DLD1 (cell line): ENCODE data around the gene SOX4.

Experiments used
- in situ Hi-C: cut with HindIII; loops from 2 replicates; pipeline ENCODE4 v1.10.0; 2017; ENCODE audit warnings: low sequenced_read_pairs

SOX4 gene

DNA sequence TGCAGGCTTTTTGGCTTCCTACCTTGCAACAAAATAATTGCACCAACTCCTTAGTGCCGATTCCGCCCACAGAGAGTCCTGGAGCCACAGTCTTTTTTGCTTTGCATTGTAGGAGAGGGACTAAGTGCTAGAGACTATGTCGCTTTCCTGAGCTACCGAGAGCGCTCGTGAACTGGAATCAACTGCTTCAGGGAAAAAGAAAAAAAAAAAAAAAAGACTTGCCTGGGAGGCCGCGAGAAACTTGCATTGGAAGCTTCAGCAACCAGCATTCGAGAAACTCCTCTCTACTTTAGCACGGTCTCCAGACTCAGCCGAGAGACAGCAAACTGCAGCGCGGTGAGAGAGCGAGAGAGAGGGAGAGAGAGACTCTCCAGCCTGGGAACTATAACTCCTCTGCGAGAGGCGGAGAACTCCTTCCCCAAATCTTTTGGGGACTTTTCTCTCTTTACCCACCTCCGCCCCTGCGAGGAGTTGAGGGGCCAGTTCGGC is 420 bp downstream of the SOX4 start:
- in situ Hi-C loops: no loop called here

DNA sequence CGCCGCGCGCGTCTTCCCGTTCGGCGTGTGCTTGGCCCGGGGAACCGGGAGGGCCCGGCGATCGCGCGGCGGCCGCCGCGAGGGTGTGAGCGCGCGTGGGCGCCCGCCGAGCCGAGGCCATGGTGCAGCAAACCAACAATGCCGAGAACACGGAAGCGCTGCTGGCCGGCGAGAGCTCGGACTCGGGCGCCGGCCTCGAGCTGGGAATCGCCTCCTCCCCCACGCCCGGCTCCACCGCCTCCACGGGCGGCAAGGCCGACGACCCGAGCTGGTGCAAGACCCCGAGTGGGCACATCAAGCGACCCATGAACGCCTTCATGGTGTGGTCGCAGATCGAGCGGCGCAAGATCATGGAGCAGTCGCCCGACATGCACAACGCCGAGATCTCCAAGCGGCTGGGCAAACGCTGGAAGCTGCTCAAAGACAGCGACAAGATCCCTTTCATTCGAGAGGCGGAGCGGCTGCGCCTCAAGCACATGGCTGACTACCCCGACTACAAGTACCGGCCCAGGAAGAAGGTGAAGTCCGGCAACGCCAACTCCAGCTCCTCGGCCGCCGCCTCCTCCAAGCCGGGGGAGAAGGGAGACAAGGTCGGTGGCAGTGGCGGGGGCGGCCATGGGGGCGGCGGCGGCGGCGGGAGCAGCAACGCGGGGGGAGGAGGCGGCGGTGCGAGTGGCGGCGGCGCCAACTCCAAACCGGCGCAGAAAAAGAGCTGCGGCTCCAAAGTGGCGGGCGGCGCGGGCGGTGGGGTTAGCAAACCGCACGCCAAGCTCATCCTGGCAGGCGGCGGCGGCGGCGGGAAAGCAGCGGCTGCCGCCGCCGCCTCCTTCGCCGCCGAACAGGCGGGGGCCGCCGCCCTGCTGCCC is 1.1 kb downstream of the SOX4 start:
- in situ Hi-C loops: no loop called here

DNA sequence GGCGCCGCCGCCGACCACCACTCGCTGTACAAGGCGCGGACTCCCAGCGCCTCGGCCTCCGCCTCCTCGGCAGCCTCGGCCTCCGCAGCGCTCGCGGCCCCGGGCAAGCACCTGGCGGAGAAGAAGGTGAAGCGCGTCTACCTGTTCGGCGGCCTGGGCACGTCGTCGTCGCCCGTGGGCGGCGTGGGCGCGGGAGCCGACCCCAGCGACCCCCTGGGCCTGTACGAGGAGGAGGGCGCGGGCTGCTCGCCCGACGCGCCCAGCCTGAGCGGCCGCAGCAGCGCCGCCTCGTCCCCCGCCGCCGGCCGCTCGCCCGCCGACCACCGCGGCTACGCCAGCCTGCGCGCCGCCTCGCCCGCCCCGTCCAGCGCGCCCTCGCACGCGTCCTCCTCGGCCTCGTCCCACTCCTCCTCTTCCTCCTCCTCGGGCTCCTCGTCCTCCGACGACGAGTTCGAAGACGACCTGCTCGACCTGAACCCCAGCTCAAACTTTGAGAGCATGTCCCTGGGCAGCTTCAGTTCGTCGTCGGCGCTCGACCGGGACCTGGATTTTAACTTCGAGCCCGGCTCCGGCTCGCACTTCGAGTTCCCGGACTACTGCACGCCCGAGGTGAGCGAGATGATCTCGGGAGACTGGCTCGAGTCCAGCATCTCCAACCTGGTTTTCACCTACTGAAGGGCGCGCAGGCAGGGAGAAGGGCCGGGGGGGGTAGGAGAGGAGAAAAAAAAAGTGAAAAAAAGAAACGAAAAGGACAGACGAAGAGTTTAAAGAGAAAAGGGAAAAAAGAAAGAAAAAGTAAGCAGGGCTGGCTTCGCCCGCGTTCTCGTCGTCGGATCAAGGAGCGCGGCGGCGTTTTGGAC is 2.0 kb downstream of the SOX4 start:
- in situ Hi-C loops: no loop called here

DNA sequence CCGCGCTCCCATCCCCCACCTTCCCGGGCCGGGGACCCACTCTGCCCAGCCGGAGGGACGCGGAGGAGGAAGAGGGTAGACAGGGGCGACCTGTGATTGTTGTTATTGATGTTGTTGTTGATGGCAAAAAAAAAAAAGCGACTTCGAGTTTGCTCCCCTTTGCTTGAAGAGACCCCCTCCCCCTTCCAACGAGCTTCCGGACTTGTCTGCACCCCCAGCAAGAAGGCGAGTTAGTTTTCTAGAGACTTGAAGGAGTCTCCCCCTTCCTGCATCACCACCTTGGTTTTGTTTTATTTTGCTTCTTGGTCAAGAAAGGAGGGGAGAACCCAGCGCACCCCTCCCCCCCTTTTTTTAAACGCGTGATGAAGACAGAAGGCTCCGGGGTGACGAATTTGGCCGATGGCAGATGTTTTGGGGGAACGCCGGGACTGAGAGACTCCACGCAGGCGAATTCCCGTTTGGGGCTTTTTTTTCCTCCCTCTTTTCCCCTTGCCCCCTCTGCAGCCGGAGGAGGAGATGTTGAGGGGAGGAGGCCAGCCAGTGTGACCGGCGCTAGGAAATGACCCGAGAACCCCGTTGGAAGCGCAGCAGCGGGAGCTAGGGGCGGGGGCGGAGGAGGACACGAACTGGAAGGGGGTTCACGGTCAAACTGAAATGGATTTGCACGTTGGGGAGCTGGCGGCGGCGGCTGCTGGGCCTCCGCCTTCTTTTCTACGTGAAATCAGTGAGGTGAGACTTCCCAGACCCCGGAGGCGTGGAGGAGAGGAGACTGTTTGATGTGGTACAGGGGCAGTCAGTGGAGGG is 2.8 kb downstream of the SOX4 start:
- in situ Hi-C loops: no loop called here

DNA sequence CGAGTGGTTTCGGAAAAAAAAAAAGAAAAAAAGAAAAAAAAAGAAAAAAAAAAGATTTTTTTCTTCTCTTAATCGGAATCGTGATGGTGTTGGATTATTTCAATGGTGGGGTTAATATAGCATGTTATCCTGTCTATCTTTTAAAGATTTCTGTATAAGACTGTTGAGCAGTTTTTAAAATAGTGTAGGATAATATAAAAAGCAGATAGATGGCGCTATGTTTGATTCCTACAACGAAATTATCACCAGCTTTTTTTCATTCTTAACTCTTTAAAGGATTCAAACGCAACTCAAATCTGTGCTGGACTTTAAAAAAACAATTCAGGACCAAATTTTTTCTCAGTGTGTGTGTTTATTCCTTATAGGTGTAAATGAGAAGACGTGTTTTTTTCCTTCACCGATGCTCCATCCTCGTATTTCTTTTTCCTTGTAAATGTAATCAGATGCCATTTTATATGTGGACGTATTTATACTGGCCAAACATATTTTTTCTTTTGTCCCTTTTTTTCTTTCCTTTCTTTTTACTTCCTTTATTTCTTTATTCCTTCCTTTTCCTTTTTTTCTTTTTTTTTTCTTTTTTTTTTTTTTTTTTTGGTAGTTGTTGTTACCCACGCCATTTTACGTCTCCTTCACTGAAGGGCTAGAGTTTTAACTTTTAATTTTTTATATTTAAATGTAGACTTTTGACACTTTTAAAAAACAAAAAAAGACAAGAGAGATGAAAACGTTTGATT is 3.6 kb downstream of the SOX4 start:
- in situ Hi-C loops: no loop called here

DNA sequence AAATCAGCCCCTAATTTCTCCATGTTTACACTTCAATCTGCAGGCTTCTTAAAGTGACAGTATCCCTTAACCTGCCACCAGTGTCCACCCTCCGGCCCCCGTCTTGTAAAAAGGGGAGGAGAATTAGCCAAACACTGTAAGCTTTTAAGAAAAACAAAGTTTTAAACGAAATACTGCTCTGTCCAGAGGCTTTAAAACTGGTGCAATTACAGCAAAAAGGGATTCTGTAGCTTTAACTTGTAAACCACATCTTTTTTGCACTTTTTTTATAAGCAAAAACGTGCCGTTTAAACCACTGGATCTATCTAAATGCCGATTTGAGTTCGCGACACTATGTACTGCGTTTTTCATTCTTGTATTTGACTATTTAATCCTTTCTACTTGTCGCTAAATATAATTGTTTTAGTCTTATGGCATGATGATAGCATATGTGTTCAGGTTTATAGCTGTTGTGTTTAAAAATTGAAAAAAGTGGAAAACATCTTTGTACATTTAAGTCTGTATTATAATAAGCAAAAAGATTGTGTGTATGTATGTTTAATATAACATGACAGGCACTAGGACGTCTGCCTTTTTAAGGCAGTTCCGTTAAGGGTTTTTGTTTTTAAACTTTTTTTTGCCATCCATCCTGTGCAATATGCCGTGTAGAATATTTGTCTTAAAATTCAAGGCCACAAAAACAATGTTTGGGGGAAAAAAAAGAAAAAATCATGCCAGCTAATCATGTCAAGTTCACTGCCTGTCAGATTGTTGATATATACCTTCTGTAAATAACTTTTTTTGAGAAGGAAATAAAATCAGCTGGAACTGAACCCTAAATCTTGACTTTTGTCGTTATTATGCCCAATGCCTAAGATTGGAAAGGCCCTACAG is 4.5 kb downstream of the SOX4 start:
- in situ Hi-C loops: no loop called here

DNA sequence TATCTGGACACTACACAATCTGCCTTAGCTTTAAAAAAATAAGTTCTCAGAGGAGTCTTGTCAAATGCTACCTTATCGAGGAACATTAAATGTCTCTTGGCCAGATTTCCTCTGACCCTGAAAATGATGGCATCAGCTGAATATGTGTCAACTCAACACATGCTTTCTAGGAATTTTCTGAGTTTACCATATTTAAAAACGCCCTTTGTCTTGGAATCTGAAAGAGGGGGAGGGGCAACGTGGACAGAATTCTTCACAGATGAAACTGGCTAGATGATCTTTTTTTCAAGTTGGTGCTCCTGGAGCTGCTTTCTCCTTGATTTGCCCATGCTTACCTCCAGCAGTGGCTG is 5.1 kb downstream of the SOX4 start:
- in situ Hi-C loops: no loop called here

DNA sequence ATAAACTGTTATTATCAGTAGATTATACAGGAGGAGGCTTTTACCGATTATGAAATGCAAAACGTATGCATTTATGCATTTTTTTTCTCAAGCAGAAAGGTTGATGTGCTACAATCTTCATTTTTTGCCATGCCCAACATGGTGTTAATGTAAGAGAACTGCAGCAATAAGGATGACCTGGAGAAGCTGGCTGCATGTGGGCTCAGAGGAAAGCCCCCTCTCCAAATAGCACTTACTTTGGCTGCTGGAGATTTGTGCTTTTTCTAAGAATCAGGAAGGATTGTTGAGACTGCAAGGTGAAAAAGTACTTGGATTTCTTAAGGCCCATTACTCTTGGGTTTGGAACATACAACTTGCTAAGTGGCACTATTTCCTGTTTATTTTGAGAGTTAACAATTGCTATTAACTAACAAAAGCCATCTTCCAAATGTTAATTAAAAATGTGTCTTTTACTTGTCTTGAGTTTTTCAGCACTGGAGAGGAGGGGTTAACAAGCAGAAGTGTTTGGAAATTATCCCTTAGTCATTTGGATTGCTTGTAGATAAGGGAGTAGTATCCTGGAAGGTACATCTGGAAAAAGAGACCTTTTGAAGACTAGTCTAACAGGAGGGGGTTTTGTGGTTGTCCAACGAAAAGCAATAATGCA is 5.6 kb downstream of the SOX4 start:
- in situ Hi-C loops: no loop called here

DNA sequence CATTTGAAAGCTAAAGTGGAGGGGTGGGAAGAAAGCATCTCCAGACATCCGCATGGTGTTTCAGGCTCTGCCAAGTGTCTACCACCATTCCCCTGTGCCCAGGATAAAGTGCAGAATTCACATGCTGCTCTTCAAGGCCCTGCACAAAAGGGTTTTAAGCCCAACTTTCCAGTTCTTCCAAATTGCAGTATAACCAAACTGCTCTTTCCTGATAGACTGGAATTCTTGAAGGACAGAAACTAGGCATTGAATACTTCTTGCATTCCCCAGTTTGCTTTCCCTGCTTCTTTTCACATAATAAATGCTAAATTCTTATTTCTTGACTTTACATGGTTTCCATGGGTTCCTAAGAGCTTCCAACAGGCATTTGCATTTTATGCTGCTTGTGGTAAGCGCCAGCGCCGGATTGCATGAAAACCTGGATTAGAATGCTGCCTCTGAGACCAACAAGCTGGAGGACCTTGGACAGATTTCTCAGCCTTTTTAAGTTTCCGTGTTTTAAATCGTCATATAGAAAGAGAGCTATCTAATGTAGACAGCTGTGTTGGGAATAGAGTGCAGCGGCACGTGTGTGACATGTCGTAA is 7.9 kb downstream of the SOX4 start:
- in situ Hi-C loops: no loop called here

DNA sequence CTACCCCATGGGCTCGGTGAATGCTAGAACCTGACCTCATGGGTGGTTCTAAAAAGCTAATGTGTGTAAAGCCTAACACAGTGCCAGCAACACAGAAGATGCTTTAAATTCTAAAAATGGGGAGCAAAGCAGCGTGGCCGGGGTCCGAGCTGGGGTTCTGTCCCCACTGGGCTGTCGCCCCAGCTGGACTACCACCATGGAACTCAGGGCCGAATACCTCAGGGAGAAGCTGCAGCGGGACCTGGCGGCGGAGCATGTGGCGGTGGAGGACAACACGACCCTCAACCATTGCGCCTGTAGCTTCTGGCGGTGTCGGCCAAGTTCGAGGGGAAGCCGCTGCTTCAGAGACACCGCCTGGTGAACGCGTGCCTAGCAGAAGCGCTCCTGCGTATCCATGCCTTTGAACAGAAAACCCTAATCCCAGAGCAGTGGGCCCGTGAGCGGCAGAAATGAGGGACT is 8.4 kb downstream of the SOX4 start:
- in situ Hi-C loops: no loop called here

DNA sequence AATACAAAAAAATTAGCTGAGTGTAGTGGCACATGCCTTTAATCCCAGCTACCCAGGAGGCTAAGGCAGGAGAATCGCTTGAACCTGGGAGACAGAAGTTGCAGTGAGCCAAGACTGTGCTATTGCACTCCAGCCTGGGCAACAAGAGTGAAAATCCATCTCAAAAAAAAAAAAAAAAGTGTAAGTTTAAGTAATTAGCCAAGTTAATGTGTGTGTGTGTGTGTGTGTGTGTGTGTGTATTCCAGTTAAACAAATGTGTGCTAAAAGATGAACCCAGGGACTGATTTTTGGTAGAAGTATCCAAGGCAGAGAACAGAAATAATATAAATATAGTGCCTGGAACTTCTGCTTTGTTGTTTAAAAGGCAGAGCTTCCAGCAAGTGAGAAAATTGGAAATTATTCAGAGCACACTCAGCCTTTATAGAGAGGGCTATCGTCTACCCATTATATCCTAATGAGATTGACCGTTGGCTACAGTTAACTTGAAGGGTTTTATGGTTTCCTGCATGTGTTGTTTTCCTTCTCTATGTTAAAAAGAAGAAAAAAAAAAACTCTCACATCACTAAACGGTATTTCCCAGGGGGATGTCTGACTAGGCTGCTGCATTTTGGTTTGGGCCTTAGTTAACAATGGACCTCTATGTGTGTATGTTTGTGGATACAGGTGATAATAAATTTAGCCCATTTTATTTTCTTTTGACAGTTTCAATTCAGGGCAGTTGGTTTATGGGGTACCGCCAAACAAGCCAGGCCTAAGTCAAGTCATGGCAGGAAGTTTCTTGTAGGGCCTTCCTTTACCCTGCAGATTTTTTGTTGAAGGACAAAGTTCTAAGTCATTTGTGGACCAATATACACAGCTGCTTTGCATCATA is 9.8 kb downstream of the SOX4 start:
- in situ Hi-C loops: no loop called here

DNA sequence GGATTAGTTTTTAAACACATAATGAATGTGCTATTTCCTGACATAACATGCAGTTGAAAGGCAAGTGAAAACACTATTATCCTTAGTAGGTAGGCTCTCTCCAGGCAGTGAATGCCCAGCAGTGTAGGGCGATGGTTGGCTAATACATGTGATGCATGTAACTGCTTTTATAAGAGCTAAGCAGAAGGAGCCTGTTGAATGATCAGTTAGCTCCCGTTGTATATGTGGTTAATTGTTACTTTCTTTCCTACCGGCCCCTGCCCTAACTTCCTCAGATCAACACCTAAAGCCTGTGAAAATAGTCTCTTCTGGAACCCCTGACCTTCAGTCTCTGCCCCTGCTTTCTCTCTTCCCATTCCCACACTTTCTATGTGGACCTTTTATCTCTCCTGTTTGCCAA is 10.5 kb downstream of the SOX4 start:
- in situ Hi-C loops: no loop called here

DNA sequence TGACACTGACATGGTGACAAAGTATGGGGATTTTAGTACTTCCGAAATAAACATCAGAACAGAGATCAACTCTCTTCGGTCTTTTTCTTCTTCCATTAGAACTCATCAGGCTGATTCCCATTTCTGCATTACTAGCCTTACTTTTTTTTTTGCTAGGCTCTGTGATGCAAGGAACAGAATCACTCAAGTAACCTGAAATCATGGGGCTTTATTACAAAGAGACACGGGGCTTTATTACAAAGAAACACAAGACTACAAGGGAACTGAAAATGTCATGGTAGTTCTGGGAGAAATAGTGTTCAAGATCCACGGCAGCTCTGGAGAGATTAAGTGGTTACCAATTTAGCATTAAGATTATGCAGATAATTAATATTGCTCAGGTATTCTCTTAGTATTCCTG is 11.6 kb downstream of the SOX4 start:
- in situ Hi-C loops: no loop called here

DNA sequence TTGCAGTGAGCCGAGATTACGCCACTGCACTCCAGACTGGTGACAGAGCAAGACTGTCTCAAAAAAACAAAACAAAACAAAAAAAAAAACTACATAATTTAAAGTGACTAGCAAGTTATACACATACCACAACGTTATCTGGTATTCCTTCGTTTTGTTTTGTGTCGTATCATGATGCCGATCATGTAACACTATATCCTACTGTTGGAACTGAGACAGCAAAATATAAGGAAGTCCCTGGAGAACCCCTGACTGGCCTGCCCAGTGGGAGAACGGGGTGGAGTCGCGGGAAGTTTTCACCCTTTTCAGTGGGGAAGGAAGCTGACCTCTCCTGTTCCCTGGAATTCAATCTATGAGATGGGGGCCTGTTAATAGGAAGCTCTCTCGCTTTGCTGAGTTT is 15.1 kb downstream of the SOX4 start:
- in situ Hi-C loops: no loop called here

DNA sequence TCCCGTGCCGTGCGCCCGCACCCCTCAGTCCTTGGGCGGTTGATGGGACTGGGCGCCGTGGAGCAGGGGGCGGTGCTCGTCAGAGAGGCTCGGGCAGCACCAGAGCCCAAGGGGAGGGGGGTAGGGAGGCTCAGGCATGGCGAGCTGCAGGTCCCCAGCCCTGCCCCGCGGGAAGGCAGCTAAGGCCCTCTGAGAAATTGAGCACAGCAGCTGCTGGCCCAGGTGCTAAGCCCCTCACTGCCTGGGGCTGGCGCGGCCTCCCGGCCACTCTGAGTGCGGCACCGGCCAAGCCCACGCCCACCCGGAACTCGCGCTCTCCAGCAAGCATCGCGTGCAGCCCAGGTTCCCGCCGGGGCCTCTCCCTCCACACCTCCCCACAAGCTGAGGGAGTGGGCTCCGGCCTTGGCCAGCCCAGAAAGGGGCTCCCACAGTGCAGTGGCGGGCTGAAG is 16.4 kb downstream of the SOX4 start:
- in situ Hi-C loops: no loop called here

DNA sequence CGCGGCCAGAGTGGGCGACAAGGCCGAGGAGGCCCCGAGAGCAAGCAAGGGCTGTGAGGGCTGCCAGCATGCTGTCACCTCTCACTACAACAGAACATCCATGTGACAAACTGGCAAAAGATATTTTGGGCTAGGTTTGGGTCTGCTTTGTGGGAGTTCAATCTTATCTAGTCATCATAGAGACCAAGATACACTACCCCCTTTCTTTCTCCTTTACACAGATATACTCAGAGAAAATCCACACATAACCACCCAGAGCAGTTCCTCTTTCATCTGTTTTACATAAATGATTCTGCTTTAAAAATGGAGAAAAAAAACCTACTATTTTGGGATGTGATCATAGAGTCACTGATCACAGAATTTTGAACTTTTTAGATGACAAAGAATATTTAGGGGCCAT is 16.8 kb downstream of the SOX4 start:
- in situ Hi-C loops: no loop called here

DNA sequence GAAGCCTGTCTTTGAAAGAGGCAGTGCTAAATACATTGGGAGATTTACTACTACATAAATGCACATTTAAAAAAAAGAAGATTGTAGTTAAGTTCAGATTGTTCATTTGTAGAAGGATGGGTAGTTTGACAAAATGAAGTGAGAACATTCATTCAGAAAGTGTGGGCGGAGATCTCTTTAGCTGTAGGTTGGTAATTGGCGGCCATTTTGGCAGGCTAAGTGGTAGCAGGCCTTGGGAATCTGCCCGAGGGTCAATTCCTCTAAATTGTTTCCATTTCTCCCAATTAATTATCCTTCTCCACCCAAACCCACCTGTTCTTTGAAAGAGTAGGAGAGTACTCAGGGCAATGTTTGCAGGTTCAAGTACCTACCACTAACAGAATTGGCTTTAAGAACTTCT is 17.9 kb downstream of the SOX4 start:
- in situ Hi-C loops: no loop called here
